ENCODE data around the gene ARL8B. TPM values are rescaled to one million over a fixed set of nuclear protein-coding genes. Genes with fewer than 3 reads are reported as not detected.
"Not testable (repeated sequence)": the region's sequence is repeated elsewhere in the genome, so short reads cannot be mapped to it uniquely, and the experiment has no call there.

Gene ARL8B
- total RNA-seq, 1 experiment from 2014 or later = 41.0 TPM

DNA sequence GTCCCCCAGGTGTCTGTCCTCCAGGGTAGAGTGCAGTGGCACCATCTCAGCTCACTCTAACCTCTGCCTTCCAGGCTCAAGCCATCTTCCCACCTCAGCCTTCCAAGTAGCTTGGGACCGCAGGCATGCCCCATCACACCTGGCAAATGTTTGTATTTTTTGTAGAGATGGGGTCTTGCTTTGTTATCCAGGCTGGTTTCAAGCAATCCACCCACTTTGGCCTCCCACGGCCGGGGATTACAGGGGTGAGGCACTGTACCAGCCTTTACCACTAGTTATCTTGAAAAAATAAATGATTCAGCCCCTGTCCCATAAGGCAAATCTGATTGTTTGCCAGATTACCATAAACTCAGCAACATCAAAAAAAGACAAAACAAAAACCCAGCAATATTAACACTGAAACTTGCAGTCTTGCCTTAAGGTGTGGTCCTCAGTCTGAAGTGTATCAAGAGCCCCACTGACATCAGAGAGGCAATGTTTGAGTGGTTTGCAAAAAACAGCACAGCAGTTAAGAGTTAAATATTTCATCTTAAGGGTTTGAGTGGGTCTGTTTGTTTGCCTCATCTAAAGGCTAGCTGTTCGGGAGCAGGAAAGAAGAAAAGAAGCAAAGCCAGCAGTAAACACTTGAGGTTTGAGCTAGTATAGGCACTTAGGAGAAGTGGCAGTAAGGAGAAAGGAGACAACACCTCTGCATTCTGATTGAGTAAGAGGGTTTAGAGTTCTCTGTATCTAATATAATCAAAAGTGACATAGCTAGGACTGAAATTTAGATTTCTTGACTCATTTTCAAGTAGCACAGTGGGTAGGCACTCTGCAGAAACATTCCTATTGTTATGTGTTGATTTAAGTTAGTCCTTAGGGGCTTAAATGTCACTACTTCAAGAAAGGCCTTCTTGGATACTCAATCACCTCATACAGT, 39.1 kb downstream of the ARL8B start:
- DNase-seq = peak; percentile 22

DNA sequence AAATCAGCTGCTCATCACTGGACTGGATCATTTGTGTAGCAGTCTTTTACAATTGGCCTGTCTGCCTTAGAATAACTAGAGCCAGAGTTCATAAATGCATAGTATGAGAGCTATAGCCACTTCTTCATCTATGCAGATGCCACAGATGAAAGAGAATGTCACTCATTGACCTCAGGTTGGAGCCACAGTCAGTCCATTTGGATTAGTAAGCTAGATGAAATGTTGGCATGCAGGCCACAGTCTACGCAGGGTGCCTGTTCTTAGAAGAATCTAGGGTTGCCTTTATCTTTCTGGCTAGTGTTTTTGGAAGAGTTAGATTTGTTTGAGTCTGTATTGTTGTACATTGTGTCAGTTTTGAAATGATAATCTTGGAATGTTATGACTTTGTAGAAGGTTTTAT, 40.0 kb downstream of the ARL8B start:
- H3K27me3 ChIP-seq = no peaks in the 10 kb centered on the region
- peak; percentile 28 for DNase-seq
- H3K4me3 ChIP-seq = no peak overlapping the region
- no peaks in the 10 kb centered on the region for H3K36me3 ChIP-seq
- no peaks in the 10 kb centered on the region for H3K9me3 ChIP-seq

More for the DNA sequence above, 39.1 kb downstream of the ARL8B start:
- H3K27me3 ChIP-seq = no peaks in the 10 kb centered on the region
- H3K4me3 ChIP-seq = no peak overlapping the region
- H3K36me3 ChIP-seq = no peaks in the 10 kb centered on the region
- no peaks in the 10 kb centered on the region for H3K9me3 ChIP-seq

DNA sequence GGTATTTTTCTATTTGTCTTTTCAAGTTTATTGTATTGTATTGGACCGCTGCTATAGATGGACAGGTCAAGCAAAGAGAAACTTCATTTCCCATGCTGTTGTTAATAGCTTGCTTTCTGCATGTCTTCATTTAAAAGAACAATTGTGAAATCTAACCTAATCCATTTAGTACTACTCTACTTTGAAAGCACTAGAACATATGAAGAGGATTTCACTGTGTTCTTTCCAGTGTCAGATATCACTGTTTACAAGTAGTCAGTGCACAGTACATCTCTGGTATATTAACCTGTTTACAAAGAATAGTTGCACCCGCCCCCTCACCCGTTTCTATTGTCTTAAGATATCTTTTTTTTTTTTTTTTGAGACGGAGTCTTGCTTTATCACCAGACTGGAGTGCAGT, 43.6 kb downstream of the ARL8B start:
- DNase-seq = no peak
- H3K36me3 ChIP-seq = no peaks in the 10 kb centered on the region
- H3K9me3 ChIP-seq = no peaks in the 10 kb centered on the region
- H3K4me3 ChIP-seq = no peak overlapping the region
- H3K27me3 ChIP-seq = no peaks in the 10 kb centered on the region

DNA sequence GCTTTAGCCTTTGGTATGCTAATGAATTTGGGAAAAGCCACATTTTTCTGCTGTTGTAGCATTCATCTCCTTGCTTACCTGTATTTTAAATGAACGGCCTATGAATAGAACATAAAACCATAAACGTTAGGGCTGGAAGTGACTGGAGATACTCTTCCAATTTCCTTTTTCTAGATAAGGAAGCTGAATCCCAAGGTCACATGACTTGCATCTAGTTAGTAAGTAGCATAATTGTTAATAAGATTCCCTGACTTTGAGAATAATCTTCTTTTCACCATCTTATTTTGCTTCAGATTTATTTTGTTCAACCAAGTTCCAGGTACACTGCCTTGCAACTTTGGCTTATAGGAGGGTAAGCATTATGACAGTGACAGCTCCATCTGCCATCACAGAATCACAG, 44.8 kb downstream of the ARL8B start:
- Histone ChIP-seq H3K27me3 (no peaks in the 10 kb centered on the region), H3K4me3 (no peak overlapping the region), H3K9me3 (no peaks in the 10 kb centered on the region), H3K36me3 (peaks cover 4% of the 10 kb centered on the region; the same call in 1 of the 2 replicates)
- no peak for DNase-seq

DNA sequence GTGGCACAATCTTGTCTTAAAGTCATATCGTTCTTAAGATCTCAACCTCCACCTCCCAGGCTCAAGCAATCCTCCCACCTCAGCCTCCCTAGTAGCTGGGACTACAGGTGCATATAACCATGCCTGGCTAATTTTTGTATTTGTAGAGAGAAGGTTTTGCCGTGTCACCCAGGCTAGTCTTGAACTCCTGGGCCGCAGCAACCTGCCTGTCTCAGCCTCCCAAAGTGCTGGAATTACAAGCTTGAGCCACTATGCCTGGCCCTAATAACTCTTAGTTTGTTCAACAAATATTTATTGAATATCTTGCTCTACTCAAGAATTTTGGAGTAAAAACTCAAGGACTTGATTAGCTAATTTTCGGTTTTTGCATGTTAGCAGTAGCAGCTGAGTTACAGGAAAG, 46.0 kb downstream of the ARL8B start:
- Histone ChIP-seq H3K27me3 (no peaks in the 10 kb centered on the region), H3K36me3 (peaks cover 4% of the 10 kb centered on the region; the same call in 1 of the 2 replicates), H3K4me3 (no peak overlapping the region), H3K9me3 (no peaks in the 10 kb centered on the region)
- no peak for DNase-seq

DNA sequence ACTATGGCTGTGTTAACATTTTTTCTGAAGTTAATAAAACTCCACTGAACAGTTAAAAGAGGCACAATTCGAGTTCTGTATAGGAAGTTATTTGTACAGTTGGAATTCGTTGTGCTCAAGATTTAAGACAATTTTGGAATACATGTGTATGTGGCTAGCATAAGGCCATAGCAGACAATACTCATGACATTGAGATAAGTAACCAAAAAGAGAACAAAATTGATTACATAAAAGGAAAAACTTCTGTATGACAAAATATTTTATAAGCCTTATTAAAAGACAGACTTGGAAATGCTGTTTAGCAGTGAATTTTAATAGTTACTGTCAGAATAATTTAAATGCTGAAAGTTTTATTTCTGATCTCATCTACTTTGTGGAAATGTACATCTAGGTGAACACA, 47.7 kb downstream of the ARL8B start:
- H3K4me3 ChIP-seq = no peak overlapping the region
- H3K27me3 ChIP-seq = no peaks in the 10 kb centered on the region

DNA sequence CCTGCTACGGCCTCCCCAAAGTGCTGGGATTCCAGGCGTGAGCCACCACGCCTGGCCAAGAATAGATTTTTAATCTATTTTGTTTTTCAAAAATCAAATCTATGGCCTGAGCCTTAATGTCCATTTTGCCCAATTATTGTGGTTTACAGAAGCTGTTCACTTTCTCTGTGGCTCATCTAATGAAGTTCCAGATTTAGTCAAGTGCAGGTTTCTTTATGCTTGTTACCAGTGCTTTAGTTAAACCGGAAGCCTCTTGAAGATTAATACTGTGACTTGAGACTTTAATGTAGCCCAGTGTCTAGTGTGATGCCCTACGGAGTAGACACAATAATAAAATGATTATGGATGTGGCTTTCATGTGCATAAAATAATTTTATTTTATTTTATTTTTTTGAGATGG, 48.9 kb downstream of the ARL8B start:
- no peaks in the 10 kb centered on the region for H3K9me3 ChIP-seq
- no peak overlapping the region for H3K4me3 ChIP-seq
- H3K36me3 ChIP-seq = peaks cover 4% of the 10 kb centered on the region; the same call in 1 of the 2 replicates
- no peak for DNase-seq
- no peaks in the 10 kb centered on the region for H3K27me3 ChIP-seq

More for the DNA sequence above, 47.7 kb downstream of the ARL8B start:
- no peak for DNase-seq
- peaks cover 4% of the 10 kb centered on the region; the same call in 1 of the 2 replicates for H3K36me3 ChIP-seq
- no peaks in the 10 kb centered on the region for H3K9me3 ChIP-seq

DNA sequence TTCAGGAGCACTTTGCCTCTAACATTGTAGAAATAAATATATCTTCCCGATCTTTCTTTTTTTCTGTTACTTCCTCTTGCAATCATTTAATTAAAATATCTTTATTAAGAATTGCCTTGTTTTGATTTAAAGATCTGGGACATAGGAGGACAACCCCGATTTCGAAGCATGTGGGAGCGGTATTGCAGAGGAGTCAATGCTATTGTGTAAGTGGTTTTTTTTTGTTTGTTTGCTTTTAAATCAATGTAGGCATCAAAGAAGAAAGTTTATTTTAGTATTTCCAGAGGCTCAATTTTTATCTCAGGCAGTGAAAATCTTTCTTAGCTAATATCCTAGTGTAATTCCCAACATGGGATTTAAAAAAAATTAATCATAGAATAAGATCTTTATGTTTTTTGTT, 49.9 kb downstream of the ARL8B start:
- H3K9me3 ChIP-seq = no peaks in the 10 kb centered on the region
- peaks cover 4% of the 10 kb centered on the region; the same call in 1 of the 2 replicates for H3K36me3 ChIP-seq
- no peak for DNase-seq

DNA sequence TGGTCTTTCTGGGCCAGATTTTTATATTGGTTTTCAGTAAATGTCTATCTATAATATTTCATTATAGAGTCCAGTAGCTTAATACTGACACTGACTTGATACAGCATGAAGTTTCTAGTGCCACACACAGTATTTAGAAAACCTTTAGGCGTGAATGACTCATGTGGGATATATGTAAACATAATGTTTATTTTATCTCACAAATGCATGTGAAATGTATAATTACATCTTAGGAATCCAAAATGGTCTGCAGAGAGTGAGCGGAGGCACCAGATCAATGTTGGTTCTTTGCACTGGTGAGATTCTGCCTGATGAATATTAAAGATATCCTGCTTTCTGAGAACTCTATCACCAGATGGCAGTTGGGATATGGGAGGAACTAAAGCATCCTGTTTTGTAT, 56.9 kb downstream of the ARL8B start:
- not testable (repeated sequence) for H3K9me3 ChIP-seq, H3K36me3 ChIP-seq, H3K27me3 ChIP-seq, H3K4me3 ChIP-seq, DNase-seq

More for the DNA sequence above, 49.9 kb downstream of the ARL8B start:
- Histone ChIP-seq H3K27me3 (no peaks in the 10 kb centered on the region), H3K4me3 (no peak overlapping the region)

DNA sequence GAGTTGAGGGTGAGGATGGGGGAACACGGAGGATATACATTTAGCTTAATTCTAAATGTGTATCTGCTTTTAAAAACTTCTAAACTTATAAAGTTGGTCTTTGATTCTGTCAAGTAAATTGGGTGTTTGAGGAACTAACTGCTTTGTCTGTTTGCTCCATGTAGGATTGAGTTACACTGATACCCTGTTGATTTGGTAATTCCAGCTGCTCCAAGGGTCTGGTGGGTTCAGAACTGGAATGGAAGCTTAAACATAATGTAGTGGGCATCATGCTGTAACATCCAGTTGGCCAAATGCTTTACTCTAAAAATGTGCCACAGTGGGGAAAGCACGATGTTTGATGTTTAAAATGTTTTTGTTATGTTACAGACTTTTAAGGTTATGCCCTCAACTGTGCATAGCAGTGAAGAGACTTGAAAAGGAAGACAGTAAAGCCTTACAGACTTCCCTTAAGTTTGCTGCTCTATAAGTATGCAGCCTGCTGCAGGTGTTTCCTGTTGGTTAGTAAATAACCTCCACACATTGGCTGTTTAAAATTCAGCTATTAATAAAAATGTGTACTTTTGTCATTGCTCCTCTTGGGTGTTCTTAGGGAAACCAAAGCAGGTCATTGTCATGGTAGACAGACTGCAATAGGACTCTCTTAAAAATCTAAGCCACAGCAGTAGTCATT, 59.5 kb downstream of the ARL8B start:
- DNase-seq = no peak
- Histone ChIP-seq H3K36me3 (no peaks in the 10 kb centered on the region; the same call in 1 of the 2 replicates), H3K4me3 (no peak overlapping the region), H3K9me3 (no peaks in the 10 kb centered on the region), H3K27me3 (no peaks in the 10 kb centered on the region)

DNA sequence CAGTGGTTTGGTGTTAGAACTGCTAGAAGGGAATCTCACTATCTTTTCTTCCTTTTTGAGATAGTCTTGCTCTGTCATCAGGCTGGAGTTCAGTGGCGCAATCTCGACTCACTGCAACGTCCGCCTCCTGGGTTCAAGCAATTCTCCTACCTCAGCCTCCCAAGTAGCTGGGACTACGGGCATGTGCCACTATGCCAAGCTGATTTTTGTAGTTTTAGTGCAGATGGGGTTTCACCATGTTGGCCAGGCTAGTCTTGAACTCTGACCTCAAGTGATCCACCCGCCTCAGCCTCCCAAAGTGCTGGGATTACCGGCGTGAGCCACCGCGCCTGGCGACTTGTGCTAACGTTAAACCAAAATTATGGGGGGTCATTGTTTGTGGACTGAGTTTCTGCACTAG, 61.6 kb downstream of the ARL8B start:
- H3K36me3 ChIP-seq, DNase-seq, H3K27me3 ChIP-seq, H3K9me3 ChIP-seq, H3K4me3 ChIP-seq: not testable (repeated sequence)

DNA sequence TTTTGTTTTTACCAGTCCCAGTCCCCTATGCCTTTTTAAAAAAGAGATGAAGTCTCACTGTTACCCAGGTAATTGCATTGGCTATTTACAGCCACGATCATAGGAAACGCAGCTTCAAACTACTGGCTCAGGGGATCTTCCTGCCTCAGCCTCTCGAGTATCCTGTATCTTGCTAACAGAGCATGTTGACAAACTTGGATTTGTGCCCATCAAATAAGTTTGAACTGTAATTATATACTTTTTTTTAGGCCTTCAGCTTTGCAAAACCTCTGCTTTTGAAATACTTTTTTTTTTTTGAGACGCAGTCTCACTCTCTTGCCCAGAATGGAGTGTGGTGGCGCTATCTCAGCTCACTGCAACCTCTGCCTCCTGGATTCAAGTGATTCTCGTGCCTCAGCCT, 62.4 kb downstream of the ARL8B start:
- Histone ChIP-seq H3K27me3 (no peaks in the 10 kb centered on the region), H3K36me3 (no peaks in the 10 kb centered on the region; the same call in 1 of the 2 replicates), H3K9me3 (no peaks in the 10 kb centered on the region), H3K4me3 (no peak overlapping the region)
- no peak for DNase-seq

DNA sequence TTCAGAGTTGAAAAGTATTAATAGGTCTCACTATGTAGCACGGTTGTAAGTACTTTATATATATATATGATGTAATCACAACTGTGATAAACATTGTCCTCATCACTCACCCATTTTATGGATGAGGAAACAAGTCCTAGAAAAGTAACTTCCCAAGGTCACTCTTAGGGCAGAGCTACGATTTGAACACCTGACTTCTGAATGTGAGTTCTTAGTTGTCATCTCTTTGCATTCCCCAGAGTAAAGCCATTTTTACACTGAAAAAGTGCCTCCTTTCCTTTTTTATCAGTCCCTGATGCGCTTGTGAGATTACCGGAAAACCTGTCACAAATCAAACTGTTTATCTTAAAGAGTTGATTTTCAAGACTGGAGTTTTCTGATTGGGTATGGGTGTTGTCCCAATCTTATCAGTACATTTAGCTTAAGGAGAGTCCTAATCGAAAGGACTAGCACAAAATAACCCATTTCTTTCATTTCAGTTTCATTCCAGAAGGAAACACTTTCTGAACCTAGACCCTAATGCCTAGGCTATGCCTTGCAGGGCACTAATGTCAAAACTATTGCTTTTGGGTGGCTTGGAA, 63.1 kb downstream of the ARL8B start:
- H3K9me3 ChIP-seq = no peaks in the 10 kb centered on the region
- H3K4me3 ChIP-seq = no peak overlapping the region
- no peaks in the 10 kb centered on the region for H3K27me3 ChIP-seq
- DNase-seq = no peak
- H3K36me3 ChIP-seq = no peaks in the 10 kb centered on the region

DNA sequence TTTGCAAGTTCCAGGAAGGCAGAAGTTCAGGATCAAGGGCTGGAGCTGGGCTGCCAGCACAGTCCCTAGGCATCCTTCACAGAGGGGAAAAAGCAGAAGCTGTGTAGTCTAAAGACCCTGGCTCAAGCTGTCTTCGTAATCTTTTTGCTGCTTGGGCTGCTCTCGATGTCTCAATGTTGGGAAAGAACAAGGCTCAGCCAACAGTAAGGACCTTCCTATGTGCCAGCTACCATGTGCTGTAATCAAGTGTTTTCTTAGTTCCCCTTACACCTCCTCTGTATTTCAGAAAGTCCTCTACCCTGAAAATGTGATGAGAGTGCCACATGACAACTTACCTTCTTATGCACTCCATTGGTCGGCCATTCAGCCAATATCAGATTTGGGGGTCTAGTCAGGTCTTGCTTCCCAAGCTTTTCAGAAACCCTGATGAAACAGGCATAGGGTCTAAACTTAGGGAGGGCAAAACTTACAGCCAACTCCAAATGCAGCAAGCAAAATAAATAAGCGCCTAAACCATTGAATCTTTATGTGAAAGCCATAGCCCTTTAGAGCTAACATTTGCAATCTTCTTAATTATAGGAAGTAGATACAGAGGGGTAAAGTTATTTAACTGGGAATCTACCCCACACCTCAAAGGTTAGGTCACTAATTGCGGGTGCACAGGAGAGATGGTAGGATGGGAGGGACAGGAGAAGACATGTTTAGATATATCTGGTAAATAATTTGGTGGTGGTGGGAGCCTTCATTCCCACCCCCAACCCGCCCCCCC, 64.2 kb downstream of the ARL8B start:
- Histone ChIP-seq H3K4me3 (peak overlapping the region; percentile 54), H3K9me3 (no peaks in the 10 kb centered on the region), H3K27me3 (no peaks in the 10 kb centered on the region), H3K36me3 (no peaks in the 10 kb centered on the region)
- DNase-seq = no peak

DNA sequence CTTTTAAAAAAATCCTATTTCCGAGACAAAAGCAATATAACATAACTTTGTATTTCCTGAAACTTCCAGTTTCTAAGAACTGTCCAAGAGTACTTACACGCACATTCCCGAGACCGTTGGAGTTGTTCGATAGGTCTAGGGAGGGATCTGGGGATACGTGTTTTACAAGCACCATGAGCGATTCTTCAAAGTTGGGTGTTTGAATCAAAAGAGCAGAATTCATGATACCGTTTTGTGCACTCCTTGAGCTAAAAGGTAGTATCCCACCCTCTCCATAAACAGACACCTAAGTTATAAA, 64.7 kb downstream of the ARL8B start:
- H3K9me3 ChIP-seq = no peaks in the 10 kb centered on the region
- DNase-seq = no peak
- H3K4me3 ChIP-seq = peak overlapping the region; percentile 54
- H3K36me3 ChIP-seq = no peaks in the 10 kb centered on the region; the same call in 1 of the 2 replicates
- no peaks in the 10 kb centered on the region for H3K27me3 ChIP-seq

DNA sequence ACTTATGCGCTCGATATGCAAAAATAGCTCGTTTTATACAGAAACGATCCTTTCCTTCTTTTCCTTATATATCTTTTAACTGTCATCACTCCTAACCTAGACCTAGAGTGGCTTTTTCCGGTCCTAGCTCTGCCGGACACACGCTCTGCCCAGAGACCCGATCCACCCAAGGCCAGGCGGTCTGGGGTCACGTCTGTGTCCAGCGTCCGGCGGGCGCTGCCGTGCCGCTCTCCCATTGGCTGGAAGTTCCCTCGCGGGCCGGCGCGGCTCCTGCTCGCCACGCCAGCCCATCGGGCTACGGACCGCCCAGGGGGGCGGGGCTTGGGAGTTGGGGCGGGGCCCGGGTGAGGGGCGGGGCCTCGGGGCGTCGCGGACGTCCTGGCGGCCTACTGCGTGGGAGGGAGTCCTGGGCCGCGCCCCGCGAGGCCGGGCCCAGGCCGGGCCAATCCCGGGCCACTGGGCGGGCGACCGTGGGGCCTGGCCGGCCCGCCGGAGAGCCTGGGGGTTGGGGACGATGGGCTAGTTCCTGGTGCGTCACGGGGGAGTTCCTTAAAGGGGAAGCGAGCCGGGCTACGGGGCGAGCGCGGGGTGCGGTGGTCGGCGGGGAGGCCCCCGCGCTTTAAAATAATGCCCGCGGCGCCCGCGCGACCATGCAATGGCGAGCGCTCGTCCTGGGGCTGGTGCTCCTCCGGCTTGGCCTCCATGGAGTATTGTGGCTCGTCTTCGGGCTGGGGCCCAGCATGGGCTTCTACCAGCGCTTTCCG, 65.2 kb downstream of the ARL8B start, which contains the start of gene EDEM1:
Gene EDEM1 (plus strand): TSS at position 552 of the 764 bp plus-strand sequence. CDS start 99 bp downstream, at position 651.
- Histone ChIP-seq H3K4me3 (peak within 1 kb of the TSS; percentile 84), H3K9me3 (no peaks in the 10 kb centered on the region), H3K27me3 (no peaks in the 10 kb centered on the region), H3K36me3 (no peaks in the 10 kb centered on the region; the same call in 1 of the 2 replicates)
- DNase-seq = peak; percentile 91

Data from MG63 (cell line).